Gastrocnemius medialis (tissue), 4 donors: ENCODE data around the gene GSTM1.
"Not testable (repeated sequence)": the region's sequence is repeated elsewhere in the genome, so short reads cannot be mapped to it uniquely, and the experiment has no call there.

Experiments used
- POLR2A ChIP-seq, 2 donors: fragments of 450-650 bp; IDR thresholded peaks; one replicate each; pipeline ENCODE4 v1.6.1; 2017; ENCODE audit warnings: antibody characterized with exemption in 2 of 2, mild to moderate bottlenecking in 2 of 2, moderate library complexity in 2 of 2
- TF ChIP-seq, protein P1 (sequence below), 5 experiments: fragments of 450-650 bp in 3 of 5; fragments of 200-600 bp in 2 of 5; sonication (generic) in 2 of 5; IDR thresholded peaks in 4 of 5; conservative IDR thresholded peaks in 1 of 5; 1 replicate in 4 of 5; 2 replicates in 1 of 5; pipeline ENCODE4 v1.5.1; 2016 to 2019; ENCODE audit warnings: antibody characterized with exemption in 5 of 5, mild to moderate bottlenecking in 3 of 5, moderate library complexity in 3 of 5

GRCh38 chr1:109695138-109695537 lies 7.5 kb downstream of the GSTM1 start:
- TF ChIP-seq, protein P1, sequence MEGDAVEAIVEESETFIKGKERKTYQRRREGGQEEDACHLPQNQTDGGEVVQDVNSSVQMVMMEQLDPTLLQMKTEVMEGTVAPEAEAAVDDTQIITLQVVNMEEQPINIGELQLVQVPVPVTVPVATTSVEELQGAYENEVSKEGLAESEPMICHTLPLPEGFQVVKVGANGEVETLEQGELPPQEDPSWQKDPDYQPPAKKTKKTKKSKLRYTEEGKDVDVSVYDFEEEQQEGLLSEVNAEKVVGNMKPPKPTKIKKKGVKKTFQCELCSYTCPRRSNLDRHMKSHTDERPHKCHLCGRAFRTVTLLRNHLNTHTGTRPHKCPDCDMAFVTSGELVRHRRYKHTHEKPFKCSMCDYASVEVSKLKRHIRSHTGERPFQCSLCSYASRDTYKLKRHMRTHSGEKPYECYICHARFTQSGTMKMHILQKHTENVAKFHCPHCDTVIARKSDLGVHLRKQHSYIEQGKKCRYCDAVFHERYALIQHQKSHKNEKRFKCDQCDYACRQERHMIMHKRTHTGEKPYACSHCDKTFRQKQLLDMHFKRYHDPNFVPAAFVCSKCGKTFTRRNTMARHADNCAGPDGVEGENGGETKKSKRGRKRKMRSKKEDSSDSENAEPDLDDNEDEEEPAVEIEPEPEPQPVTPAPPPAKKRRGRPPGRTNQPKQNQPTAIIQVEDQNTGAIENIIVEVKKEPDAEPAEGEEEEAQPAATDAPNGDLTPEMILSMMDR (IDR thresholded peaks at IDR 0.05 in 4 of 5, conservative IDR thresholded peaks at IDR 0.05 in 1 of 5) = not testable (repeated sequence)
- not testable (repeated sequence) for TF ChIP-seq POLR2A (IDR thresholded peaks at IDR 0.05)
